Left ventricle myocardium superior (tissue), 1 donor: ENCODE results near the gene CCDC85C. TPM values are rescaled to one million over a fixed set of nuclear protein-coding genes. Genes with fewer than 3 reads are reported as not detected.
A peak's percentile ranks its signal among the peaks of the same experiment; 100 is the strongest.
"Not testable (repeated sequence)": the region's sequence is repeated elsewhere in the genome, so short reads cannot be mapped to it uniquely, and the experiment has no call there.

ENCODE experiments used
- ATAC-seq: fragments of 200-7000 bp; cut with Tn5 transposase; one replicate; pipeline ENCODE4 v1.9.1; 2020; ENCODE audit warnings: mild to moderate bottlenecking, moderate library complexity
- DNase-seq: peaks from one replicate; pipeline ENCODE4 v3.0.0-alpha.2; 2020
- intact Hi-C: fragments of 100-400 bp; cut with micrococcal nuclease; formaldehyde crosslinking; loops from one replicate; pipeline ENCODE4 v1.11.0; 2022
- long read RNA-seq: library from polyadenylated mRNA; unstranded; transcript quantifications from one replicate; pipeline ENCODE4 v2.0.0, GENCODE V29; 2021
- total RNA-seq: library from RNA; stranded (reverse); fragmentation: NEBNext Ultra II Directional; extraction: Animal tissue kit (Norgen Biotek cat#: 25700); gene quantifications from one replicate; pipeline ENCODE4 v1.2.1, GENCODE V29; 2021
- donor health status: DM: no; HTN: yes; CAD: no; lungs with severe emphysema.

Gene CCDC85C
- 49.3 TPM for total RNA-seq
- long read RNA-seq, full-length matches to known transcripts = 7 of 97 reads
- long read RNA-seq, partial matches to known transcripts = 1 of 97 reads
- long read RNA-seq, other reads (novel, unspliced or antisense) = 89 of 97 reads

DNA sequence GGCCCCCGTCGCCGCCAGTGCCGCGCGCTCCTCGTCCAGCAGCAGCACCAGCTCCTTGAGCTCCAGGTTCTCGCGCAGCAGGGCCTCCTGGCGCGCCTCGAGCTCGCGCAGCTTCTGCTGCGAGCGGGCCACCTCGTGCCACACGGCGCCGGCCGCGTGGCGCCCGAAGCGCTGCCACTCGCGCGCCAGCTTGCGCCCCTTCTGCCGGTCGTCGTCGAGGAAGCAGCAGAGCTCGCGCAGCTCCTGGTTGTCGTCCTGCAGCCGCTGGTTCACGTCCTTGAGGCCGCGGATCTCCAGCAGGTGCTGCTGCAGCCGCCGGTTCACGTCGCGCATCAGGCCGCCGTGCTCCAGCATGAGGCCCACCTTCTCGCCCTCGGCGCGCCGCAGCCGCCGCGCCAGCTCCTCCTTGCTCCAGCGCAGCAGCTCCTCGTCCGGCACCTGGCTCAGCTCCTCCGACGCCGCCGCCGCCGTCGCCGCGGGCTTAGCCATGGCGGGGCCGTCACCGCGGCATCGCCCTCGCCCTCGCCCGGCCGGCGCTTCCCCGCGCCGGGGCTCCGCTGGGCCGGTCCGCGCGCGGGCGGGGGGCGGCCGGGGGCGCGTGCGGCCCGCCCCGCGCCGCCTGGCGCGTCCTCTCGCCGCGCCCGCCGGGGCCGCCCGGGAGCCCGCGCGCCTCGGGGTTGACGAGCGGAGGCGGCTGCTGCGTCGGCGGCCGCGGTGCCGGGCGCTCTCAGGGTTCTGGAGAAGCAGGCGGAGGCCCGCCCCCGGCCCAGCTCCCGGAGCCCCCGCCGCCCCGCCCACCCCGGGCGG is at the start of gene CCDC85C:
Gene CCDC85C (minus strand): TSS at position 737 of the 807 bp plus-strand sequence. CDS start 248 bp downstream, at position 489.
- intact Hi-C loops = no loop called here
- no peak for ATAC-seq
- peak; percentile 66 for DNase-seq

DNA sequence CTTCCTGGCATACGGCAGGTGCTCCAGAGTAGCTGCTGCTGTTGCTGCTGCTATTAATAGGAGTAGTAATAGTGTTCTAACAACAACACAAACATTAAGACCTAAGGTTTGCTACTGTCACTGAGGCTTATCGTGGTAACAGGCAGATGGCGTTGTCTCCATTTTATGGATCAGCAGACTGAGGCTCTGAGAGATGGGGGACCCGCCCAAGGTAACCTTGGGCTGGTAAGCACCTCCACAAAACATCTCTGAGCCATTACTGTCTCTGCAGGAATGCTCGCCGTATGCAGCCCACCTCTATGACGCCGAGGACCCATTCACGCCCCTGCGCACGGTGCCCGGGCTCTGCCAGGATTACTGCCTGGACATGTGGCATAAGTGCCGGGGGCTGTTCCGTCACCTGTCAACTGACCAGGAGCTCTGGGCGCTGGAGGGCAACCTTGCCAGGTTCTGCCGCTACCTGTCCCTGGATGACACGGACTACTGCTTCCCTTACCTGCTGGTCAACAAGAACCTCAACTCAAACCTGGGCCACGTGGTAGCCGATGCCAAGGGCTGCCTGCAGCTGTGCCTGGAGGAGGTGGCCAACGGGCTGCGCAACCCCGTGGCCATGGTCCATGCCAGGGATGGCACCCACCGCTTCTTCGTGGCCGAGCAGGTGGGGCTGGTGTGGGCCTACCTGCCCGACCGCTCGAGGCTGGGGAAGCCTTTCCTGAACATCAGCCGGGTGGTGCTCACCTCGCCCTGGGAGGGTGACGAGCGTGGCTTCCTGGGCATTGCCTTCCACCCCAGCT is 48.1 kb upstream of the CCDC85C start:
- DNase-seq (no peak), ATAC-seq (no peak)
- intact Hi-C loops = no loop called here

DNA sequence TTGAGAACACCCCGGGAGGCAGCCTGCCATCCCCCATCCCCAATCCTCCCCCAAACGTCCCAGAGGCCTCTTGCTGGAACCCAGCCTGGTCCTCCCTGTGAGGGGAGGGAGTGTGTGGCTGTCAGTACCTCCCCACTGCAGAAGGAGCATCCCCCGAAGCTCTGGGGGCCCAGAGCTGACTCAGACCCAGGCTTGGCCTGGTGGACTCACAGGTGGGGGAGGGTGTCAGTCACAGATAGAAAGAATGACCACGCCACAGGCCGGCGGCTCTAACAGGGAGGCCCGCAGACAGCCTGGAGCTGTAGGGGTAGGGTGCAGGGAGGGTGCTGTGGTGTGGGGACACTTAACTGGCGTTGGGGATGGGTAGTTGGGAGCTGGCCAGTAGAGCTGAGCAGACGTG is 46.2 kb upstream of the CCDC85C start:
- DNase-seq (no peak), ATAC-seq (no peak)

DNA sequence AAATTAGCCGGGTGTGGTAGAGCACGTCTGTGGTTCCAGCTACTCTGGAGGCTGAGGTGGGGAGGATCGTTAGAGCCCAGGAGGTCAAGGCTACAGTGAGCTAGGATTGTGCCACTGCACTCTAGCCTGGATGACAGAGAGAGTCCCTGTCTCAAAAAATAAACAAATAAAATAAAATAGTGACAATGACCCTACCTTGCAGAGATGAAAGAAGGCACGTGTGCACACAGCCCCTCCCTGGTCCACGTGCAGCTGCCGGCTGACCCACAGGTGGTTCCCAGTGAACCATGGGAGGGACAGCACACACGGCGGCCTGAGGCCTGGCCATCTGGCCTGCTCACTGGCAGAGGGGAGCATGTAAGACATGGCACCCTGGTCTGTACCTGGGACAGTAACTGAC is 45.6 kb upstream of the CCDC85C start:
- intact Hi-C loops = no loop called here
- no peak for ATAC-seq

More for the DNA sequence above, 46.2 kb upstream of the CCDC85C start:
- intact Hi-C loops = no loop called here

DNA sequence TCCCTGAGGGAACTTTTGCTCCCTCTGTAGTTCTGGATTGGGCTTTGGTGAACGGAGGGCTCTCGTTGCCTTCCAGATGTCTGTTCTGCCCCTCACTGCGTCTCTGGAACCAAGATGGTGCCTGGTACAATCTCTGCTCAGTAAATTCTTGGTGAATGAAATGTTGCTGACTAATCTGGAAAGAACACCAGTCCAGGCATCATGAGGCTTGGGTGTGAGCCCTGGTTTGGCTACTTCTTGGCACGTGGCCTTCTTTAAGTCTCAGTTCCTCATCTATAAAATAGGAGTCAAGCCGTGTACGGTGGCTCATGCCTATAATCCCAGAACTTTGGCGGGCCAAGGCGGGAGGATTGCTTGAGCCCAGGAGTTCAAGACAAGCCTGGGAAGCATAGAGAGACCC is 45.2 kb upstream of the CCDC85C start:
- no peak for ATAC-seq
- no peak for DNase-seq
- intact Hi-C loops = no loop called here

More for the DNA sequence above, 45.6 kb upstream of the CCDC85C start:
- DNase-seq = no peak

DNA sequence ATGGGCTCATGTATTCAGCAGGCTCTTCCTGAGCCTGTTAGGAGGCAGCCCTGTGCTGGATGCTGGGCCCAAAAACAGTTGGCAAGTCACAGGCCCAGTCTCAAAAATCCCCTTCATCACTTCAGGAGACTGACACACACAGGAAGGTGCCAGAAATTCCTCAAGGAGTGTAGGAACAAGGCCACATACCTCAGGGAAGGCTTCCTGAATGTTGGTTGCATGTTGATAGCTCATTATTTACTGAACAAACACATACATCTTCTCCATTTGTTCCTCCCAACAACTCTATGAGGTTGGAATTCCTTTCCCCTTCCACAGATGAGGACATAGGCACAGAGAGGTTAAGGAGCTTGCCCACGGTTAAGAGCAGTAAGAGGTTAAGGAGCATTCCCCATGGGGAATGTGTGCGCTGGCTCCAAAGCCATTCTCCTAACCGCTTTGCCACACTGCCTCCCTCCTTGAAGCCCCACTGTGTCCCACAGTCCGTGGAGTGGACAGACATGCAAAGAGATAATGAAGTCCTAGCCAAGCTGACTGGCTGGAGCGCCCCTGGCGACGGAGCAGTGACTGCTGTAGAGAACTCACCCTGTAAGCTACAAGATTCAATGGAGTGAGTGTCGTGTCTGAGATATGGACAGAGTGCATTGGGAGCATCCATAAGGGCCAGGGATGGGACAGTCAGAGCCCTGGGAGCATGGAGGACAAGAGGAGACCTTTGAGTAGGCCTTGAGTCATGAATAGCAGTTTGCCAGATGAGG is 44.2 kb upstream of the CCDC85C start:
- ATAC-seq = no peak
- no peak for DNase-seq
- intact Hi-C loops = no loop called here

DNA sequence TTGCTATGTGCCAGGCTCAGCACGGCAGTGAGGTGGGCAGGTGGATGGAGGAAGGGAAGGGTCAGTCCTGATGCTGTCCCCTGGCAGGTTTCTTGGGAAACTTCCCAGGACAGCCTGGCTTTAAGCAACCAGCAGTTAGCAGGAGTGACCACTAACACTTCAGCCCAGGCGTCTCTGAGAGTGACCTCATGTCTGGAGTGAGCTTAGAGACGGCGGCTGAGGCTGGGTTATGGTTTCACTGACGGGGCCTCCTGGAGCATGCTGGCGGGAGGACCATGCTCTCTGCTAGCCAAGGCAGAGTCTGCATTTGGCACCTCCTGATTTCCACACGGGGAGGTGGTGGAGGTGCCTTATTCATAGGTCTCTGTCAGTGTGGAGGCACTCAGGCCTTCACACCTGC is 43.4 kb upstream of the CCDC85C start:
- no peak for ATAC-seq
- DNase-seq = no peak
- intact Hi-C loops = no loop called here

DNA sequence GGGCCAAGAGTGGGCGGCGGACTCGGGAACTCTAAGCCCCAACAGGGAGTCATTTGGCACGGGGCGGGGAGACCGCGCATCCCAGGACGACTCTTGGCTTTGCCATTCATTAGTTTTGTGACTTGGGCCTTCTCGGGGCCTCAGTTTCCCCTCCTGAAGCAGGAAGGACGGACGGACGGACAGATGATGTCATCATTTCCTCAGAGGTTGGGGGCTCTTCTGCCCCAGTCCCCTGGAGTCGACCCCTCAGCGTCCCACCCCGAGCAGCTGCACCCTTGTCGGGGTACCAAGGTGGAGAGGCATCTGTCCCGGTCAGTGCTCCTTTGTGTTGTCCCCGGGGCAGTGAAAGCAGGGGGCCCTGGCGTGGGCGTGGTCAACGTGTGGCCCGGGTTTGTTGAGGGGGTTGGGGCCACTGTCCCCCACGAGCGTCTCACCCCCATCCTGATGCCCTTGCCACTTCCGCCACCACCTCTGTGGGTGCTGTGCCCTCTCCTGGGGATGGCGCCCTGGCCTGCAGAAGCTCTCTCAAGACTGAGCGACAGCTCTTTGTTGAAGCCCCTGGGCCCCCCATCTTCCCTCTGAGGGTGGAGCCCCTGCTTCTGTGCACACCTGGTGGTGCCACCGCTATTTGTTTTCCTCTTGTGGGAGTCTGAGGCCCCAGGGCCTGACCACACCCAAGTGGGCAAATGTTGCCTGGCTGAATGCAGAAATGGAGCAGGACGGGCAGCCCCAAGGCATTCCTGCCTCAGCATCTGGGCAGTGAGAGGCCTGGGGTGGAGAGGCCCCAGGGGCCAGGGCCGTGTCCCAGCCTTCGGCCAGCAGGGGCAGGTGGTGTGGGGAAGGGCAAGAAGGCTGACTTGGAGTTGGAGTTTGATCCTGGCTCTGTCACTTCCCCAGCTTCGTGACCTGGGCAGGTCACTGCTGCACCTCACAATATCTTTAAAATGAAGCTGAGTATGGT is 41.8 kb upstream of the CCDC85C start:
- no peak for ATAC-seq
- no peak for DNase-seq
- intact Hi-C loops = no loop called here

DNA sequence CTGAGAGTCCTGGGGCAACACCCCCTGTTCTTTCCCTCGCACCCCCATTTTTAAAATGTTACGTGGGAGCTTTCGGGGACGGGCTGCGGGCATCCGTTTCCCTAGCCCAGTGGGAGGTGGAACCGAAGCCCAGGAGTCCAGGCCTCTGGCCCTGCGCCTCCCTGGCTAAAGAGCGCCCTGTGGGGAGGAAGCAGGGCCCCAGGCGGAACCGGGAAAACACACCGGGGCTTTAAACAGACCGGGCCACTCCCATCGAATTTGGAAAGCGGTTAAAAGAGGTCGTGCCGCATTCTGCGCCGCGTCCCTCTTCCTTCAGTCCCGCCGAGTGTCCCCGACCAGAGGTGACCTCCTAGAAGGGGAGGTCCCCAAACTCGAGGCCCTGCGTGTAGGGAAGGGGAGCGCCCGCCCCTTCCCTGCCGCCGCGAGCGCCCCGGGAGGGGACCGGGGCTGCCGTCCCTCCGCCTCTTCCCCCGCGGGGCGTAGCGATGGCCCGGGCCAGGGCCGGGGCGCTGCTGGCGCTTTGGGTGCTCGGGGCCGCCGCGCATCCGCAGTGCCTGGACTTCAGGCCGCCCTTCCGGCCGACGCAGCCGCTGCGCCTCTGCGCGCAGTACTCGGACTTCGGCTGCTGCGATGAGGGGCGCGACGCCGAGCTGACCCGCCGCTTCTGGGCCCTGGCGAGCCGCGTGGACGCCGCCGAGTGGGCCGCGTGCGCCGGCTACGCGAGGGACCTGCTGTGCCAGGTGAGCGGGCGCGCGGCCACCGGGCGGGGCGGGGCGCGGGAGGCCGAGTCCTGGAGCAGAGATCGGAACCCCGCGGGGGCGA is 40.9 kb upstream of the CCDC85C start, which contains the start of gene HHIPL1:
Gene HHIPL1 (plus strand): TSS at position 407 of the 822 bp plus-strand sequence. CDS start 79 bp downstream, at position 486.
- DNase-seq = peak; percentile 64
- peak; percentile 78 for ATAC-seq
- intact Hi-C loops = no loop called here

DNA sequence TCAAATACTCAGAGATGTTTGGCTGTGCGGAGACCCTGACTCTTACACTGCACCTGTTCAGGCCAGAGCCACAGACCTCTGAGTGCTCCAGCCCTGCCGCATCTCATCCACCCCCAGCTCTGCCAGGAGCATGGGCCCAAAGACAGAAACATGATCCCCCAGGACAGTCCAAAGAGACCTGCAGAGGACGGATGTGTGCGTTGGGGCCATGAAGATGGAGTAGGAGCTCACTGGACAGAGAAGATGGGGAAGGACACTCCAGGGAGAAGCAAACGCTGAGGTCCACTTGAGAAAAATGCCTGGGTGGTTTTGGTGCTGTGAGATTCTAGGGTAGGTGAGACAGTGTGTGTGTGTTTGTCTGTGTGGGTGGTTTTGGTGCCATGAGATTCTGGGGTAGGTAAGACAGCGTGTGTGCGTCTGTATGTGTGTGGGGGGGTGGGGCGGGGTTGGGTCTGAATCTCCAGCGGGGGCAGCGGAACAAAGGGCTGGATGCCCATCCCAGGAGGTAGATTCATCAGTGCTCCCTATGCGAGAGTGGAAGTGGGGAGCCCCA is 40.1 kb upstream of the CCDC85C start:
- no peak for ATAC-seq
- intact Hi-C loops = no loop called here
- DNase-seq = no peak

DNA sequence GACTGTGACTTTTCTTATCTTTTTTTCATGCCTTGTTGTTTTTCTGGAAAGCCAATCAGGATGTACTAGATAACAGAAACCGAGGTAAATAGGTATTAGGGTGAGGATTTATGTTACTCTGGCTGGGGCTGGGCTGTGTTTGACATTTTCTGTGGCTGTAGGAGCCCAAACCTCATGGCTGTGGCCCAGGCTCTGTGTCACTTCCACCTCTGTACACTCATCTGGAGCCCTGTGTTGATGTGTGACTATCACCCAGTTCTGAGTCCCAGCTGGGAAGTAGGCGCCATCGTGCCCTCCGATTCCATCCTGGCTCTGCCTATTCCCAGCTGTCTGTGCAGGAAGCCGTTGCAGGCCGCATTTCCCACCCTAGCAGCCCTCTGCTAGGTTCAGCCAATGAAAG is 39.3 kb upstream of the CCDC85C start:
- ATAC-seq = no peak
- no peak for DNase-seq
- intact Hi-C loops = no loop called here

DNA sequence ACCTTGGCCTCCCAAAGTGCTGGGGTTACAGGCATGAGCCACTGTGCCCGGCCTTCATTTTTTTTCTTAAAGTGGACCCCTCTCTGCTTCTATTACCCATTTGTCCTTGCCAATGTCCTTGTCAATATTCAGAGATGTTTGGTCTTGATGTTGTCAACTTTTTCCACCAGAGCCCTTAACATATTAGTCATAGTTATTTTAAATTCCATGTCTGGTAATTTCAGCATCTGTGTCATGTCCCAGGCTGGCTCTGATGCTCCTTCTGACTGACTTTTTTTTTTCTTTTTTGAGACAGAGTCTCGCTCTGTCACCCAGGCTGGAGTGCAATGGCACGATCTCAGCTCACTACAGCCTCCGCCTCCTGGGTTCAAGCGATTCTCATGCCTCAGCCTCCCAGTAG is 38.8 kb upstream of the CCDC85C start:
- ATAC-seq, DNase-seq, intact Hi-C loops: not testable (repeated sequence)

DNA sequence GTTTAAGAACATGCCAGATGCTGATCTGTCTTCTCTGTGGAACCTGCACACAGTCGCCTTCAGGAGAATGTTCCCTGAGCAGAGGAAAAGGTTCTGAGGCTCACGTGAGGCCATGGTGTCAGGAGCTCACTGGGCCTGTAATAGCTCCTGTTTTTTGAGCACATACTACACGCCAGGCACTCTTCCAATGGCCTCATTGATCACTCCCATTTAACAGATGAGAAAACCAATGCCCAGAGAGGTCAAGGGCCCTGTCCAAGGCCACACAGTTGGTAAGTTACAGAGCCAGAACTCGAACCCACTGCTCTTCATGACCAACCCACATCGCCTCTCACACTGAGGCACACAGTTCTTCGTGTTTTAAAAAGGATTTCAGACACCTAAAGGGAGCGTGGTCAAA is 33.6 kb upstream of the CCDC85C start:
- intact Hi-C loops = no loop called here
- DNase-seq = no peak

DNA sequence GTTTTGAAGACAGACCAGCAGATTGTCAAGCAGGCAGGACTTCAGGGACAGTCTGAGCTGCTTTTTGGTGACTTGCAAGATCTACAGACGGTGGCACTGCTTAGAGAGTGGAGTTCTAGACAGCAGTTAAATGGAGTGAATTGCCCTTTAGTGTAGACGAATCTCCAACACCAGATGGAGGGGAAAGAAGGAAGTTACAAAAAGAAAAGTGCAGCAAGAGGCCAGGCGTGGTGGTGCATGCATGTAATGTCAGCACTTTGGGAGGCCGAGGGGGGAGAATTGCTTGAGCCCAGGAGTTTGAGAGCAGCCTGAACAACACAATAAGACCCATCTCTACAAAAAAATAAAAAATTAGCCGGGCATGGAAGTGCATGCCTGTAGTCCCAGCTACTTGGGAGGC is 32.5 kb upstream of the CCDC85C start:
- intact Hi-C loops = no loop called here
- no peak for DNase-seq
- ATAC-seq = no peak

More for the DNA sequence above, 33.6 kb upstream of the CCDC85C start:
- ATAC-seq = no peak

DNA sequence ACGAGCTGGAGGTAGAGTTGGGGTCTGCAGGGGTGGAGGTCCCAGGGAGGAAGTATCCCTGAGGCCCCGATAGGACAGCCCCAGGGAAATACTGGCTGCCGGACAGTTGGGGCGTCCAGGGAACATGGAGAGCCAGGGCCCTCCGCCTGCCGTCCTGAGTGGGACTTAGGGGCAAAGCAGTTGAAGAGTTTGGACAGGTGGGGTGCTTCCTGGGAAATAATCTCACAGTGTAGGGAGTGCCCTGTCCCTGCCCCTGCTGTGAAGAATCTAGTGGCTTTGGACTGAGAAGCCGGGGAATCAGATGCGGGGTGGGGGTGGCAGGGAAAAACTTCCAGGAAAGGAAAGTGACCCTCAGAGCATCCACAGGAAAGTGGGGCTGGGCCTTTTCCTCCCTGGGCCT is 31.1 kb upstream of the CCDC85C start:
- intact Hi-C loops = no loop called here
- no peak for DNase-seq
- ATAC-seq = no peak

DNA sequence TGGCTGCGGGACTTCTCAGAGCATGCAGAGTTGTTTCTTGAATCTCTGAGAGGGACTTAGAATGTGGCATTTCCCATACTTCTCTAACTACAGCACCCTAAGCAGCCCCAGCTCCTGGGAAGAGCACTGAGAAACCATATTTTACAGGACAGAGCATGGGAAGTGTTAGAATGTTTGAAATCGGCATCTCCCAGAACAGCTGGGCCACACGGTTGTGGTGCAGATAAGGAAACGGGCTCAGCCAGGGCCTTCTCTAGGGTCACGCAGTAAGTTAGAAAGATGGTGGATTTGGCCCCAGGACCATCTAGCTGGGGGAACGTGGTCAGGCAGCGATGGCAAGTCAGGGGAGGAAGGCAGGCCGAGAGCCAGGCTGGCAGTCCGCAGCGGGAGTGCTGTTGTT is 30.4 kb upstream of the CCDC85C start:
- DNase-seq = no peak
- no peak for ATAC-seq
- intact Hi-C loops = no loop called here

DNA sequence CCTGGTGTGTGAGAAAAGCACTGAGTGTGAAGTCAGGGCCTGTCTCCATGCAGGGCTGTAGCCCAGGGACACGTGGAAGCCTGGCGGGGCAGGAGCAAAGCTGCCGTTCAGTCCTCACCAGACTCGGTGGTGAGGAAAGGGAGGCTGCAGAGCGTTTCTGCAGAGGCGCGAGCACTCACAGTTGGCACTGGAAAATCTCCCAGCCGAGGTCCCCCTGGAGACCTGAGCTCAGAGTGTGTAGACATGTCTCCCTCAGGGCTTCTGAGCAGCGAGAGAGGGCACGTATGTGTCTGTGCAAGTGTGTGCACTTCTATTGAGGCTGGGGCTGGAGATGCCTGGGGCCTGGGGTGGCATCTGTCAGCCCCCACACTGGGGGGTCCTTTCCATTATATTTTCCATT is 29.9 kb upstream of the CCDC85C start:
- ATAC-seq (no peak), DNase-seq (no peak)
- intact Hi-C loops = no loop called here
